Measurements from ENCODE around the gene SPAG8. TPM values are rescaled to one million over a fixed set of nuclear protein-coding genes. Genes with fewer than 3 reads are reported as not detected.

SPAG8 gene
- total RNA-seq, 4 donors from 2014 or later, result 0.94 TPM; not detected in 3

GRCh38 chr9:35856882-35857281 is 44.8 kb upstream of the SPAG8 start:
- no peaks in the 10 kb centered on the region for H3K4me1 ChIP-seq
- no peak overlapping the region for H3K27ac ChIP-seq
- no peaks in the 10 kb centered on the region for H3K27me3 ChIP-seq
- TF ChIP-seq POLR2A (IDR thresholded peaks at IDR 0.05), result no peak
- no peak for TF ChIP-seq CTCF (IDR thresholded peaks at IDR 0.05)
- no peak for DNase-seq
- H3K9me3 ChIP-seq, result no peaks in the 10 kb centered on the region
- no peak overlapping the region for H3K4me3 ChIP-seq
- no peaks in the 10 kb centered on the region for H3K36me3 ChIP-seq

- Histone ChIP-seq H3K27ac (no peak overlapping the region), H3K36me3 (no peaks in the 10 kb centered on the region), H3K9me3 (no peaks in the 10 kb centered on the region), H3K27me3 (no peaks in the 10 kb centered on the region), H3K4me1 (no peaks in the 10 kb centered on the region), H3K4me3 (no peak overlapping the region)
- TF ChIP-seq CTCF (IDR thresholded peaks at IDR 0.05) (no peak), POLR2A (IDR thresholded peaks at IDR 0.05) (no peak)
- no peak for DNase-seq
Observed at GRCh38 chr9:35856206-35856605, 44.1 kb upstream of the SPAG8 start.

GRCh38 chr9:35854091-35854762 is 42.2 kb upstream of the SPAG8 start:
- Histone ChIP-seq H3K27me3 (no peaks in the 10 kb centered on the region), H3K4me3 (no peak overlapping the region), H3K9me3 (no peaks in the 10 kb centered on the region), H3K27ac (no peak overlapping the region), H3K36me3 (no peaks in the 10 kb centered on the region), H3K4me1 (no peaks in the 10 kb centered on the region)
- no peak for DNase-seq
- TF ChIP-seq CTCF (IDR thresholded peaks at IDR 0.05) (no peak), POLR2A (IDR thresholded peaks at IDR 0.05) (no peak)

GRCh38 chr9:35852876-35853865 is 41.1 kb upstream of the SPAG8 start:
- Histone ChIP-seq H3K9me3 (no peaks in the 10 kb centered on the region), H3K4me3 (no peak overlapping the region), H3K4me1 (no peaks in the 10 kb centered on the region), H3K27ac (no peak overlapping the region), H3K27me3 (no peaks in the 10 kb centered on the region), H3K36me3 (no peaks in the 10 kb centered on the region)
- no peak for DNase-seq
- TF ChIP-seq CTCF (IDR thresholded peaks at IDR 0.05) (no peak), POLR2A (IDR thresholded peaks at IDR 0.05) (no peak)

- no peaks in the 10 kb centered on the region for H3K9me3 ChIP-seq
- TF ChIP-seq CTCF (IDR thresholded peaks at IDR 0.05), result no peak
- TF ChIP-seq POLR2A (IDR thresholded peaks at IDR 0.05), result no peak
- no peak overlapping the region for H3K4me3 ChIP-seq
- no peaks in the 10 kb centered on the region for H3K4me1 ChIP-seq
- H3K36me3 ChIP-seq, result no peaks in the 10 kb centered on the region
- no peaks in the 10 kb centered on the region for H3K27me3 ChIP-seq
- H3K27ac ChIP-seq, result no peak overlapping the region
- DNase-seq, result no peak
Observed at GRCh38 chr9:35852267-35852815, 40.3 kb upstream of the SPAG8 start.

All from Peyer's patch (tissue), 4 donors.